GM21526 (cell line): Measurements from ENCODE around the gene RHBDD3.
"Not testable (repeated sequence)": the region's sequence is repeated elsewhere in the genome, so short reads cannot be mapped to it uniquely, and the experiment has no call there.

ENCODE experiments used
- ATAC-seq: cut with Tn5 transposase; IDR thresholded peaks from one replicate; pipeline ENCODE4 v1.9.1; 2021; ENCODE audit warnings: moderate library complexity; ENCODE audit not compliant: unreplicated experiment, low FRiP score

RHBDD3 gene

GRCh38 chr22:29253561-29254285 lies 14.1 kb downstream of the RHBDD3 start:
- ATAC-seq = no peak

GRCh38 chr22:29251981-29252911 lies 15.5 kb downstream of the RHBDD3 start:
- ATAC-seq = no peak

GRCh38 chr22:29251265-29251664 lies 16.5 kb downstream of the RHBDD3 start:
- no peak for ATAC-seq

GRCh38 chr22:29247891-29248290 lies 19.9 kb downstream of the RHBDD3 start:
- not testable (repeated sequence) for ATAC-seq

- no peak for ATAC-seq
Observed at GRCh38 chr22:29245626-29246385, 22.0 kb downstream of the RHBDD3 start.

- ATAC-seq = no peak
Observed at GRCh38 chr22:29244785-29245625, 22.8 kb downstream of the RHBDD3 start.

- no peak for ATAC-seq
Observed at GRCh38 chr22:29243874-29244446, 23.8 kb downstream of the RHBDD3 start.

GRCh38 chr22:29240481-29240880 lies 27.3 kb downstream of the RHBDD3 start:
- ATAC-seq = not testable (repeated sequence)

- no peak for ATAC-seq
Observed at GRCh38 chr22:29233277-29233877, 34.4 kb downstream of the RHBDD3 start.

GRCh38 chr22:29231971-29232959 lies 35.5 kb downstream of the RHBDD3 start:
- ATAC-seq = no peak

GRCh38 chr22:29230972-29231875 lies 36.6 kb downstream of the RHBDD3 start:
- no peak for ATAC-seq

- no peak for ATAC-seq
Observed at GRCh38 chr22:29226351-29226981, 41.3 kb downstream of the RHBDD3 start.

GRCh38 chr22:29225422-29226090 lies 42.2 kb downstream of the RHBDD3 start:
- ATAC-seq = no peak

- no peak for ATAC-seq
Observed at GRCh38 chr22:29224859-29225410, 42.8 kb downstream of the RHBDD3 start.

- ATAC-seq = no peak
Observed at GRCh38 chr22:29224121-29224858, 43.5 kb downstream of the RHBDD3 start.
